K562 (cell line): ENCODE results near the gene HEATR1. TPM values are rescaled to one million over a fixed set of nuclear protein-coding genes. Genes with fewer than 3 reads are reported as not detected.

Source experiments
- ATAC-seq: fragments of 200-7000 bp; cut with Tn5 transposase; 3 replicates; pipeline ENCODE4 v1.9.1; 2020; ENCODE audit warnings: moderate library complexity
- BruUV-seq: library from RNA; stranded (reverse); fragments of 400-500 nt; replicated peaks from 2 replicates; lab custom pipeline; 2021; lab: Mats Ljungman, UMichigan
- CTCF ChIA-PET: fragments of 300-600 bp; formaldehyde crosslinking; extraction: SDS; loops from one replicate; lab custom pipeline; 2021; ENCODE audit warnings: low intra/inter-chr PET ratio; lab: Yijun Ruan, JAX
- POLR2A ChIA-PET: fragments of 300-600, 350-650 bp; sonication (Branson Sonifier 250); formaldehyde crosslinking; extraction: SDS; loops from one replicate; lab custom pipeline; 2021; ENCODE audit warnings: antibody characterized with exemption, inconsistent platforms; lab: Yijun Ruan, JAX
- DNase-seq, 4 experiments: peaks; one replicate each; pipeline versions ENCODE4 v3.0.0 to v3.0.0-alpha.2; 2011 to 2018; ENCODE audit warnings: low spot score in 3 of 4, mixed read lengths in 3 of 4; ENCODE audit errors: extremely low read depth in 1 of 4
- FAIRE-seq: peaks from 2 replicates; lab custom pipeline; 2011; peaks lifted over from hg19 to GRCh38; lab: Jason Lieb, UNC
- H2AFZ ChIP-seq: 2 replicates; pipeline ENCODE4 v1.6.0; 2011; ENCODE audit warnings: low read depth, low read length, control low read depth, inconsistent platforms
- H3K27ac ChIP-seq: fragments of 200-600 bp; 3 replicates; pipeline ENCODE4 v1.8.0; 2011; ENCODE audit warnings: low read depth, mild to moderate bottlenecking, control low read depth, inconsistent platforms, low read length, moderate library complexity, mixed read lengths; ENCODE audit errors: extremely low read depth
- H3K27me3 ChIP-seq, 2 experiments: fragments of 300-600 bp in 1 of 2; 2 replicates in 1 of 2; 3 replicates in 1 of 2; pipeline versions ENCODE4 v1.6.0 to v1.8.0; 2011; ENCODE audit warnings: inconsistent platforms in 2 of 2, low read length in 2 of 2, mild to moderate bottlenecking in 1 of 2, mixed read lengths in 1 of 2, moderate library complexity in 1 of 2; ENCODE audit not compliant: control insufficient read depth in 2 of 2, insufficient read depth in 2 of 2
- H3K36me3 ChIP-seq: fragments of 300-600 bp; 3 replicates; pipeline ENCODE4 v1.8.0; 2011; ENCODE audit warnings: mild to moderate bottlenecking, low read length, inconsistent platforms; ENCODE audit not compliant: control insufficient read depth, insufficient read depth
- H3K4me1 ChIP-seq, 2 experiments: fragments of 200-600 bp in 1 of 2; replicated peaks in 1 of 2; 2 replicates in 1 of 2; 3 replicates in 1 of 2; pipeline versions ENCODE4 v1.5.1 to v1.8.0; 2011; ENCODE audit warnings: inconsistent platforms in 2 of 2, low read length in 2 of 2, mild to moderate bottlenecking in 1 of 2, mixed read lengths in 1 of 2, moderate library complexity in 1 of 2; ENCODE audit not compliant: control insufficient read depth in 2 of 2, insufficient read depth in 2 of 2
- H3K4me2 ChIP-seq: 2 replicates; pipeline ENCODE4 v1.6.1; 2011; ENCODE audit warnings: low read length, control low read depth, inconsistent platforms, mixed read lengths; ENCODE audit not compliant: insufficient read depth
- H3K4me3 ChIP-seq: fragments of 200-600 bp; sonication (generic), shearing (Covaris generic); 2 replicates; pipeline ENCODE4 v1.5.1; 2016; ENCODE audit warnings: control low read depth, inconsistent platforms
- H3K79me2 ChIP-seq: fragments of 200-600 bp; 3 replicates; pipeline ENCODE4 v1.8.0; 2011; ENCODE audit warnings: low read length, inconsistent platforms; ENCODE audit not compliant: control insufficient read depth, insufficient read depth
- H3K9ac ChIP-seq, 2 experiments: 2 replicates each; pipeline versions ENCODE4 v1.6.0 to v1.6.1; 2011; ENCODE audit warnings: low read depth in 2 of 2, low read length in 2 of 2, control low read depth in 1 of 2, inconsistent platforms in 1 of 2, mild to moderate bottlenecking in 1 of 2, mixed read lengths in 1 of 2; ENCODE audit not compliant: insufficient read depth in 1 of 2
- H3K9me1 ChIP-seq: one replicate; pipeline ENCODE4 v1.6.0; 2011; ENCODE audit warnings: inconsistent platforms, mild to moderate bottlenecking, low read length, moderate library complexity; ENCODE audit not compliant: control insufficient read depth, insufficient read depth
- H3K9me3 ChIP-seq: replicated peaks from 2 replicates; pipeline ENCODE4 v1.5.1; 2011; ENCODE audit warnings: low read depth, low read length, inconsistent platforms; ENCODE audit not compliant: control insufficient read depth, insufficient read depth
- H4K20me1 ChIP-seq: replicated peaks from 2 replicates; pipeline ENCODE4 v1.6.1; 2011; ENCODE audit warnings: low read length, inconsistent platforms, mixed read lengths; ENCODE audit not compliant: control insufficient read depth, insufficient read depth
- ARID1B ChIP-seq: fragments of 450-650 bp; IDR thresholded peaks from 2 replicates; pipeline ENCODE4 v1.6.1; 2016; ENCODE audit warnings: antibody characterized with exemption, mild to moderate bottlenecking, inconsistent platforms
- ARID2 ChIP-seq: fragments of 450-650 bp; IDR thresholded peaks from 2 replicates; pipeline ENCODE4 v1.6.1; 2017; ENCODE audit warnings: antibody characterized with exemption, mild to moderate bottlenecking
- CCNT2 ChIP-seq: IDR thresholded peaks from 2 replicates; pipeline ENCODE4 v1.6.1; 2011; ENCODE audit warnings: borderline replicate concordance, low read depth, mild to moderate bottlenecking, moderate library complexity, mixed read lengths, low read length; ENCODE audit not compliant: insufficient read length; ENCODE audit errors: extremely low read depth
- JUND ChIP-seq, 2 experiments: IDR thresholded peaks; 2 replicates in 1 of 2; 3 replicates in 1 of 2; pipeline ENCODE4 v1.6.1; 2011; ENCODE audit warnings: borderline replicate concordance in 2 of 2, low read depth in 2 of 2, low read length in 2 of 2, improper control_type of control experiment in 1 of 2, missing biosample characterization in 1 of 2, missing genetic modification characterization in 1 of 2, missing genetic modification reagents in 1 of 2
- MAZ ChIP-seq, 2 experiments: fragments of 450-650 bp in 1 of 2; sonication (generic) in 1 of 2; formaldehyde crosslinking; IDR thresholded peaks in 1 of 2; conservative IDR thresholded peaks in 1 of 2; 2 replicates each; pipeline versions ENCODE4 v1.4.0 to v1.5.0; 2020; ENCODE audit warnings: mild to moderate bottlenecking in 1 of 2, missing genetic modification reagents in 1 of 2
- MTF1 ChIP-seq: fragments of 250-450 bp; sonication (Bioruptor Pico); IDR thresholded peaks from 2 replicates; pipeline ENCODE4 v1.9.0; 2021; ENCODE audit warnings: moderate library complexity, mild to moderate bottlenecking, inconsistent platforms, borderline replicate concordance
- NCOR1 ChIP-seq: fragments of 450-650 bp; IDR thresholded peaks from 2 replicates; pipeline ENCODE4 v1.6.1; 2016; ENCODE audit warnings: mild to moderate bottlenecking, moderate library complexity
- PBX2 ChIP-seq, 2 experiments: IDR thresholded peaks in 1 of 2; conservative IDR thresholded peaks in 1 of 2; 2 replicates each; pipeline ENCODE4 v1.6.1; 2016; ENCODE audit warnings: low read depth in 2 of 2, mild to moderate bottlenecking in 1 of 2, missing compliant biosample characterization in 1 of 2, missing genetic modification characterization in 1 of 2, moderate library complexity in 1 of 2
- RAD21 ChIP-seq, 2 experiments: fragments of 250-450 bp in 1 of 2; fragments of 450-650 bp in 1 of 2; sonication (Bioruptor Pico) in 1 of 2; formaldehyde crosslinking in 1 of 2; IDR thresholded peaks in 1 of 2; conservative IDR thresholded peaks in 1 of 2; 2 replicates each; pipeline versions ENCODE4 v1.4.0 to v1.8.0; 2020 to 2022; ENCODE audit warnings: mild to moderate bottlenecking in 2 of 2, moderate library complexity in 1 of 2
- SMARCB1 ChIP-seq: IDR thresholded peaks from 2 replicates; pipeline ENCODE4 v1.6.1; 2011; ENCODE audit warnings: improper control_type of control experiment, low read depth; ENCODE audit not compliant: insufficient read length
- TCF3 ChIP-seq: sonication (generic); formaldehyde crosslinking; IDR thresholded peaks from 2 replicates; pipeline ENCODE4 v1.4.0; 2020; ENCODE audit warnings: mild to moderate bottlenecking, missing genetic modification reagents
- ZFP36 ChIP-seq: fragments of 150-350 bp; IDR thresholded peaks from 2 replicates; pipeline ENCODE4 v1.6.1; 2018; ENCODE audit warnings: low read length, low read depth; ENCODE audit not compliant: partially characterized antibody
- ZNF175 ChIP-seq: fragments of 200-800 bp; sonication (Bioruptor generic); IDR thresholded peaks from 2 replicates; pipeline ENCODE4 v1.6.1; 2016; ENCODE audit warnings: low read depth, mild to moderate bottlenecking, missing genetic modification characterization, missing compliant biosample characterization
- ZNF184 ChIP-seq: sonication (generic); formaldehyde crosslinking; IDR thresholded peaks from 2 replicates; pipeline ENCODE4 v1.5.0; 2020; ENCODE audit warnings: missing genetic modification reagents
- WGBS: fragments of 100-300 bp; shearing (Covaris generic); methylation state at CpG from one replicate; pipeline ENCODE4 v1.1.6; 2016; ENCODE audit warnings: low coverage, mixed read lengths; ENCODE audit not compliant: insufficient coverage; ENCODE audit errors: missing lambda C conversion rate; 5-methylcytosine and 5-hydroxymethylcytosine counted together
- in situ Hi-C: fragments of 300-500 bp; cut with MboI; formaldehyde crosslinking; loops from 4 replicates; pipeline ENCODE4 v1.15.0; 2018; ENCODE audit warnings: inconsistent platforms, mixed read lengths
- intact Hi-C: fragments of 100-400 bp; cut with micrococcal nuclease; formaldehyde crosslinking; loops from 2 replicates; pipeline ENCODE4 v1.14.2; 2022
- polyA plus RNA-seq, 8 experiments: library from polyadenylated mRNA; depleted of rRNA in 4 of 8; stranded (reverse) in 5 of 8; unstranded in 3 of 8; fragments of >200 nt; fragmentation: Nextera tagmentation in 2 of 8; fragmentation: Illumina TruSeq in 1 of 8; extraction: Ambion mirVana in 2 of 8; extraction: Trizol in 1 of 8; gene quantifications; 2 replicates each; pipeline versions ENCODE4 v1.2.1 to v1.2.3, GENCODE V29; 2011 to 2014; ENCODE audit warnings: inconsistent platforms in 1 of 8, missing spikeins in 1 of 8
- total RNA-seq, 7 experiments: library from RNA; depleted of rRNA in 6 of 7; stranded (reverse); fragments of >200 nt in 6 of 7; fragmentation: Illumina TruSeq in 2 of 7; extraction: Trizol in 2 of 7; gene quantifications; 2 replicates each; pipeline versions ENCODE4 v1.2.1 to v1.2.3, GENCODE V29; 2011 to 2021; ENCODE audit warnings: low replicate concordance in 1 of 7
- TF ChIP-seq, protein P1 (sequence below): IDR thresholded peaks from 2 replicates; pipeline ENCODE4 v1.6.1; 2011; ENCODE audit not compliant: insufficient read length; ENCODE audit errors: extremely low read depth

The HEATR1 gene
- total and polyA plus RNA-seq, 9 of the 15 experiments (the other 6 are each of a cell fraction or from before 2014, with no cell fraction given), result 28.3 to 108 (median 50.9) TPM

DNA sequence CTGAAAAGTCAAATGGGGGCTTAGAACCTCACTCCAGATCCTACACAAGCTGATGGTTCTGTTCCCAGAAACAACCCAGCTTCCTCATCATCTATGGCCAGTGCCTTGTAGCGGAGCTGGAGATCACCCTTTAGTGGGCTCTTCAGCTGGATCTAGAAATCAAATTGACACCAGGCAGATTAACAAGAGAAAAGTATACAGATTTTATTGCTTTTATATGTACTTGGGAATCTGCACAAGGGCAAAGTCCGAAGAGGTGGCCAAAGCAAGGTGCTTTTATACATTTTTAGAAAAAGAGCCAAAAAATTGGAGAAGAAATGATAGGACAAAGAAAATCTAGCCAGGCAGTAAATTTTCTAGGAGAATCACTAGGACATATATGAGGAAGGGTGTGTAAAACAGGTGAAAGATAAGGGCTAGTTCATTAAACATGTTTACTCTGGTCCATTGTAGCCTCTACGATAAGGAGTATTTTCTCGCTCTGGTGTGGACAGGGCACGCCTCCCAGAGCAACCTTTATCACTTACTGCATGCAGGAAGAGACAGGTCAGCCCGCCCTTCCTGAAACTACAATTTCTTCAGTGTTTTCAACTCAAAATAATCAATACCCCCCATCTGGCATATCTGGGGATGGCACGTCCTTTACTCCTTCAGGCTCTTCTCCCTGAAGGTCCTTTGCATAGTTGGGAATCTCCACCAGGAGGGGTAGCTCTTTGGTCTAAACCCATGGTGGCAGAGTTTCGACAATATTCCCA is 94.5 kb downstream of the HEATR1 start:
- H3K27ac ChIP-seq, result no peak overlapping the region
- no peaks in the 10 kb centered on the region for H3K9me3 ChIP-seq
- no peaks in the 10 kb centered on the region for H3K27me3 ChIP-seq
- 11% methylated on average over 8 of the region's 8 CpGs for WGBS
- ChIA-PET CTCF (interaction anchor here (0.6 kb wide), 1 partner anchor 71 kb away, joined by 3 read pairs; no protein-coding TSS in a partner anchor), POLR2A (interaction anchor here (0.6 to 1.4 kb wide), 4 partner anchors 13 to 59 kb away, joined by 3 to 4 read pairs (median 3); partner anchors contain the start of gene LGALS8)
- no peak overlapping the region for H3K4me3 ChIP-seq
- intact Hi-C loops, result loop anchor here (10.0 kb wide), 1 partner anchor 875 kb away; no protein-coding TSS in a partner anchor
- no peak overlapping the region for H2AFZ ChIP-seq
- H3K79me2 ChIP-seq, result no peaks in the 10 kb centered on the region
- H3K9ac ChIP-seq, result no peak overlapping the region
- peak; percentile 28 to 78 (median 48) for DNase-seq
- H3K4me1 ChIP-seq, result peaks cover 3 to 7% of the 10 kb centered on the region in 2 experiments; a peak in 3 of 5 replicates
- H3K36me3 ChIP-seq, result no peaks in the 10 kb centered on the region
- peak overlapping the region; percentile 5; the same call in 1 of the 2 replicates for H3K4me2 ChIP-seq
- no TSS peak for BruUV-seq
- no peaks in the 10 kb centered on the region for H3K9me1 ChIP-seq
- in situ Hi-C loops, result no loop called here
- peak; percentile 95 for ATAC-seq
- peak; percentile 89 for FAIRE-seq
- no peaks in the 10 kb centered on the region for H4K20me1 ChIP-seq
- TF ChIP-seq ARID2 (no peak), MAZ (CRISPR knock-in tag; conservative IDR thresholded peaks at IDR 0.05 in 1 of 2, IDR thresholded peaks at IDR 0.05 in 1 of 2) (0 out of 4 replicates have a peak, but pooled peaks of 1 of the 2 experiments have one; percentile 22), RAD21 (CRISPR knock-in tag; conservative IDR thresholded peaks at IDR 0.05 in 1 of 2, IDR thresholded peaks at IDR 0.05 in 1 of 2) (0 out of 4 replicates have a peak, but pooled peaks of 1 of the 2 experiments have one; percentile 32), ZNF184 (CRISPR knock-in tag) (no peak), NCOR1 (0 out of 2 replicates have a peak, but pooled peaks have one; percentile 33), ARID1B (peak; percentile 73), SMARCB1 (peak; percentile 69), PBX2 (CRISPR knock-in tag; IDR thresholded peaks at IDR 0.05; ENCODE audit: low read depth) (no peak), PBX2 (tag; conservative IDR thresholded peaks at IDR 0.05; ENCODE audit: low read depth) (peak; percentile 49; the same call in 1 of the 2 replicates), ZNF175 (CRISPR knock-in tag) (peak; percentile 99), MTF1 (CRISPR knock-in tag) (no peak), CCNT2 (peak; percentile 63), ZFP36 (peak; percentile 5), TCF3 (peak; percentile 63), JUND (IDR thresholded peaks at IDR 0.05; ENCODE audit: borderline replicate concordance, low read depth, low read length) (0 out of 2 replicates have a peak, but pooled peaks have one; percentile 17), JUND (tag; IDR thresholded peaks at IDR 0.05; ENCODE audit: borderline replicate concordance, low read depth, low read length) (no peak; the same call in 2 of the 3 replicates)
- TF ChIP-seq, protein P1, sequence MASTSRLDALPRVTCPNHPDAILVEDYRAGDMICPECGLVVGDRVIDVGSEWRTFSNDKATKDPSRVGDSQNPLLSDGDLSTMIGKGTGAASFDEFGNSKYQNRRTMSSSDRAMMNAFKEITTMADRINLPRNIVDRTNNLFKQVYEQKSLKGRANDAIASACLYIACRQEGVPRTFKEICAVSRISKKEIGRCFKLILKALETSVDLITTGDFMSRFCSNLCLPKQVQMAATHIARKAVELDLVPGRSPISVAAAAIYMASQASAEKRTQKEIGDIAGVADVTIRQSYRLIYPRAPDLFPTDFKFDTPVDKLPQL, result no peak
